Measurements from ENCODE around the gene CKB.
"Not testable (repeated sequence)": the region's sequence is repeated elsewhere in the genome, so short reads cannot be mapped to it uniquely, and the experiment has no call there.

CKB gene

DNA sequence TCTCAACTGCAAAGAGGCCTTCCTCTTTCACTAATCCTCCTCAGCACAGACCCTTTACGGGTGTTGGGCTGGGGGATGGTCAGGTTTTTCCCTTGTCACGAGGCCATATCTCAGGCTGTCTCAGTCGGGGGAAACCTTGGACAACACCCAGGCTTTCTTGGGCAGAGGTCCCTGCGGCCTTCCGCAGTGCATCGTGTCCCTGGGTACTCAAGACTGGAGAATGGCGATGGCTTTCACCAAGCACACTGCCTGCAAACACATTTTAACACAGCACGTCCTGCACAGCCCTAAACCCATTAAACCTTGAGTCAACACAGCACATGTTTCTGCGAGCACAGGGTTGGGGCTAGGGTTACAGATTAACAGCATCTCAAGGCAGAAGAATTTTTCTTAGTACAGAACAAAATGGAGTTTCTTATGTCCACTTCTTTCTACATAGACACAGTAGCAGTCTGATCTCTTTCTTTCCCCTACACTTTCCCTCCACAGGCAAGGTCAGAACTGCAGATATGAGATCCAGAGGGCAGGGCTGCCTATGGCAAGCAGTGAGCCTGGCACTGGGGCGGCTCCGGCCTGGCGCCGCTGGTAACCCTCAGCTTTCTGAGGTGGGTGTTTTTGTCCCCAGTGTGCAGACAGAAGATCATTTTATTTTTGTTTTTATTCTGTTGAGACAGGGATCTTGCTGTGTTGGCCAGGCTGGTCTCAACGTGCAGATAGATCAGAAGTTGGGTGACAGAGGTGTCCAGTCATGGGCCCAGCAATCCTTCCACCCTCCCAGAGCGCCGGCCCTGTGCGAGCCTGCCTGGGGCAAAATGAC is 3.0 kb upstream of the CKB start:
- not testable (repeated sequence) for DNase-seq

DNA sequence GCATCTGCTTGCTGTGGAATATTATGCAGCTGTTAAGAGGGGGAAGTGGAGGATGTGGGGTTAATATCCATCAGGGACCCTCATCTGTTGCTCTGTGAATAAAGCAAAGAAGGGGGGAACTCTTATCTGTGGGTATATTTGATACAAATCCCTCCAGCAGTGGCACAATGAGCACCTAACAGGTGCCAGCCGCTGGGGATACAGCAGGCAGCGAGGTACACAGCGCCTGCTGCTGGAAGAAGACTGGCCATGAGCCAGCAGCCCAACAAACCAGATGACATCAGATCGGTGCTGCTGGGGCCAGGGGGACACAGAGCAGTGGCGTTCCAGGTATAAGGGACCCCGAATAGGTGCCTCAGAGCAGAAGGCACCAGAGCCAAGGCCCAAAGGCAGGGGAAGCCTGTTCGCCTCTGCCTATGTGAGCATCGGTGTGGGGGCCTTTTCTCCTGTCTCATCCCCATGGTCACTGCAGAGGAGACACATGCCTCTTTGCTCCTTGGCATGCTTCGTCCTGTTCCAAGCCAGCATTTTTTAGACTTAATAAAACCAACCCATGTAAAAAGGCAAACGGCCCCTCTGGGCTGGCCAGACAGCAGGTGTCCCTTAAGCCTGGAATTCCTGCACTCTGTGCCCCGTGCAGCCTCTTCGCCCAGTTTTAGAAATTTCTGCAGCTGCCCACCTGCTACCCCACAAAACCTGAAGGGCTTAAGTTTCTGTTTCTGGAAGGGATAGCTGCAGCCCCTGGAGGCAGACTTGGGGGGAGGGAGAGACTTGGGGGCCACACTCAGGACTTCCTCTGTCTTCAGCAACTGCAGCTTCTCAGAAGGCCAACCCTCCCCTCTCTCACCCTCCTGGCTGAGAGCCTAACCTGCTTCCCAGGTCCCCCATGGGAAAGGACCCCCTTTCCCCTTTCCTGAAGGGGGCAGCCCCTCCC is 1.6 kb upstream of the CKB start:
- DNase-seq, result no peak

DNA sequence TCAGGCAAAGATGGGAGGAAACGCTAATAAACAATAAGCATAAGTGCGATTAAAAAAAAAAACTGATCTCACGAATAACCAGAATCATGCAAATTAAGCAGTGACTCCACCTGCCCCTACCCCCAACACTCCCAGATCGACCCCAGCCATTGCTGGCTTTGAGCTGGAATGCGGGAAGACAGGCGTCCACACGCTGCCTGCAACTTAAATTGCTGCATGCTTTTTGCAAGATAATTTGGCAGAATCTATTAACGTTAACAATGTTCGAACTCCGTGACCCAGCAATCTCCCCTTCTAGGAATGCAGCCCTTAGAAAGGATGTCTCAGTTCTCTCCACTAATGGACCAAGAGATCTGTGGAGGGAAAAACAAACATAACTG is 935 bp upstream of the CKB start:
- DNase-seq, result no peak

DNA sequence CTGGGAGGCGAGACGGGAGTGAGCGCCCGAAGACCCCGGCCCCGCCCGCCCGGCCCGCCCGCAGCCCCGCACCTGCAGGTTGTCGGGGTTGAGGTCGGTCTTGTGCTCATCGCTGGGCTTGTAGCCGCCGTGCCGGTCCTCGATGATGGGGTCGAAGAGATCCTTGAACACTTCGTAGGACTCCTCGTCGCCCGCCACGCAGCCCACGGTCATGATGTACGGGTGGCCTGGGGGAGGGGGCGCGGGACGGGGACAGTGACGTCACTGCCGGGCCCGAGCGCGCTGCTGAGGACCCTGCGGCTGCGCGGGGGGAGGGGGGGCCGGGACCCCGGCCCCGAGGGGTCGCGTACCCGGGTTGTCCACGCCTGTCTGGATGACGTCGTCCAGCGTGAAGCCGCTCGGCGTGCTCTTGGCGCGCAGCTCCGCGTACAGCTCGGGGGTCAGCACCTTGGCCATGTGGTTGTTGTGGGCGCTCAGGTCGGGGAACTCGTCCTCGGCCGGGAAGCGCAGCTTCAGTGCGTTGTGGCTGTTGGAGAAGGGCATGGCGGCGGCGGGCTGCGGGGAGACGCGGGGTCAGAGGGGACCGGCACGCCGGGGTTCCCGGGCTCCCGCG is 573 bp downstream of the CKB start:
- peak; percentile 36 to 68 for DNase-seq

DNA sequence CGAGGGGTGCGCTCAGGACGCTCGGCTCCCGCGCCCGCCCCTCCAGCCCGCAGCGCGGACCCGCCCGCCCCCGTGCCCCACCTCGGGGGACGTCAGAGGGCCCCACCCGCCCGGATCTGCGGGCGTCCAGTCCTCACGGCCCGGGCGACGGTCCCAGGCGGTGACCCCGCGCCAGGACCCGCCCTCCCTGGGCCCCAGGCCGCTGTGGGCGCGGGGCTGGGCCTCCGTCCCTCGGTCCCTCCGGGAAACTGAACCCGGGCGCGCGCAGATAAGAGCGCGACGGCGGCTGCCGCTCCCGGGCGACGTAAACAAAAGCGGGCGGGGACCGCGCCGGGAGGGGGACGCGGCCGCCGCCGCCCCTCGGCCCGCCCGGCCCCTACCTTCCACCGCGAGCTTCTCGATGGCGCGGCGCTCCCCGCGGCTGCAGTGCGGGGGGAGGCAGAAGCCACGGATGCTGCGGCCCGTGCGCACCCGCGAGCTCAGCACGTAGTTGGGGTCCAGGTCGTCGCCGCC is 1.1 kb downstream of the CKB start:
- peak in 1 of 2 experiments; percentile 55 for DNase-seq

DNA sequence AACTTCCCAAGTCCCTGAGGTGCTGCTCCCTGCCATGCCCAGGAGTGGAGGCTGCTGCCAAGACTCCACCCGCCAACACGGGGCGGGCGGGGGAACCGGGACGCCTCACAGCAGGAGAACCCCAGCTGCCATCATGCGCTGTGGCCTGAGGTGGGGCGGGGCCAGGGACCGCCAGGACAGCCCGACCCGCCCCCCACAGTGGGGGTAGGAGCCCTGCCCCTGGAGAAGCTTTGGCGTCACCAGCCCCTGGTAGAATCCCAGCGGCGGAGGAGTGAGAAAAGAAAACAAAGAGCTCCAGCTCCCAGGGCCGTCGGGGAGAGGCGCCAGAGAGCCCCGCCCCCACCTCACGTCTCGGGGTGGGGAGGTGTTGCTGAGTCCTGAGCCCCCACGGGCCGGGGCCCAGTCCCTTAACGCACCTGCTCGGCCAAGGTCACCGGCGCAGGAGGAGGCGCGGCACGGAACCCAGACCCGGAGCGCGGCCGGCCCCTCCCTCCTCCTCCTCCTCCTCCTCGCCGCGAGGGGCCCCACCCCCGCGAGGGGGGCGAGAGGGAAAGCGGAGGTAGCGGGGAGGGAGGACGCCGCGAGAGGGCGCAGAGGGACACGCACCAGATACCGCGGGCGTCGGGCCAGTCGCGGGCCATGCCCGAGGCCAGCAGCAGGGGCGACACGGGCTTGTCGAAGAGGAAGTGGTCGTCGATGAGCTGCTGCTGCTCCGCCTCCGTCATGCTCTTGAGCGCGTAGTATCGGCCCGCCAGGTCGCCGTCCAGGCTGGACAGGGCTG is 1.8 kb downstream of the CKB start:
- DNase-seq, result peak; percentile 60 to 90

DNA sequence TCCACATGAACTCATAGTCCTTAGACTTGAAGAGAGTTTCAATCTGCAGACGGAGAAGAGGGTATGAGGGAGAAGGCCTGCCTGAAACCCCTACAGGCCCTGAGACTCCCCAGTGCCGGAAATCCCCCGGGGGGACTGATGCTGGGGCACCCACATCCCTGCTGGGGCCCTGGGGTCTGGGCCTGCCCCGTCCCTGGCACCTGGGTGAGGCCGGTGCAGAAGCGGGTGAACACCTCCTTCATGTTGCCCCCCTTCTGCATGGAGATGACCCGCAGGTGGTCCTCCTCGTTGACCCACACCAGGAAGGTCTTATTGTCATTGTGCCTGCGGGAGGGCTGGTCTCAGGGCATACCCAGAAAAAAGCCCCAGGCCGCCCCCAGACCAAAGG is 2.4 kb downstream of the CKB start:
- DNase-seq, result no peak

DNA sequence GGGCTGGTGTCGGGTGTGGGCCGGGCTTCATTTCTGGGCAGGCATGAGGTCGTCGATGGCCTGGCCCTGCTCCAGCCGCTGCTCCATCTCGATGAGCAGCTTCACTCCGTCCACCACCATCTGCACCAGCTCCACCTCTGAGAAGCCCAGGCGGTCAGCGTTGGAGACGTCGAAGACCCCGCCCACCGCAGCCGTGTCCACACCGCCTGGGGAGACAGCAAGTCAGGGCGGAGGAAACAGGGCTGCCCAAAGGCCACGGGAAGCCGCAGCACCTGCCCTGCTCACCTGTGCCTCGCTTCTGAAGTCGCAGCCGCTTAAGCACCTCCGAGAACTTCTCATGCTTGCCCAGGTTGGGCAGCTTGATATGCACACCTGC is 2.8 kb downstream of the CKB start:
- DNase-seq, result peak; percentile 23 to 76

DNA sequence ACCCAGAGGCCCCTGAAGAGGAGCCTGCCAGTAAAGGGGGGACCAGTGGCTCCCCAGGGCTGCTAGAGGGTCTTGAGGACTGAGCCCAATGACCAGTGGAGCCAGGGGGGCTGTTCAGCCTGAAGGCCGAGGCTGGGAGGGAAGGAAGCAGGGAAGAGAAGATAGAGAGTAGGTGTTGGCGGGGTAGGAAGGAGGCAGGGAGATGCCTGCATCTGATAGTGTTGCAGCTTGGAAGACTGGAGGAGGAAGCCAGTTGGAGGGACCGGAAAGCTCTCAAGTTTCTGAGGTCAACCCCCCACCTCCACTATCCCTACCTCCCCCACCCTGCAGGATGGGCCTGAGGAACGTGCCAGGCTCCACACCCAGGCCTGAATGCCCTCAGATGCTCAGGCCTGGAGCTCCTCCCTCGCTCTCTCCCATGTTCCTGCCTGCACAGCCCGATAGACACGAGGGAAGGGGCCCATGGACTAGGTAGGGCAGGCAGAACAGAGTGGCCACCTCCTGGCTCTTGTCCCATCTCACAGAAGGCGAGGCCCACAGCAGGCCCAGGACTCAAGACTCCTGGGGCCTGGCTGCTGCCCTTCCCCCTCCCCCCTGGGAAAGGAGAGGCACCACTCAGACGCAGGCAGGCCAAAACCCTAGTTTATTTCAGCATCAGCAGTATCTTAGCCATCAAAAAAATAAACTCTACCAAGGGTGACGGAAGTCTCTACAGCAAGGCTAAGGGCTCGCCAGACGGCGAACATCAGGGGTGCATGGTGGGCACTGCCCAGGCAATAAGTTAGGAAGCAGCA is 3.4 kb downstream of the CKB start:
- peak in 1 of 2 experiments; percentile 69 for DNase-seq

DNA sequence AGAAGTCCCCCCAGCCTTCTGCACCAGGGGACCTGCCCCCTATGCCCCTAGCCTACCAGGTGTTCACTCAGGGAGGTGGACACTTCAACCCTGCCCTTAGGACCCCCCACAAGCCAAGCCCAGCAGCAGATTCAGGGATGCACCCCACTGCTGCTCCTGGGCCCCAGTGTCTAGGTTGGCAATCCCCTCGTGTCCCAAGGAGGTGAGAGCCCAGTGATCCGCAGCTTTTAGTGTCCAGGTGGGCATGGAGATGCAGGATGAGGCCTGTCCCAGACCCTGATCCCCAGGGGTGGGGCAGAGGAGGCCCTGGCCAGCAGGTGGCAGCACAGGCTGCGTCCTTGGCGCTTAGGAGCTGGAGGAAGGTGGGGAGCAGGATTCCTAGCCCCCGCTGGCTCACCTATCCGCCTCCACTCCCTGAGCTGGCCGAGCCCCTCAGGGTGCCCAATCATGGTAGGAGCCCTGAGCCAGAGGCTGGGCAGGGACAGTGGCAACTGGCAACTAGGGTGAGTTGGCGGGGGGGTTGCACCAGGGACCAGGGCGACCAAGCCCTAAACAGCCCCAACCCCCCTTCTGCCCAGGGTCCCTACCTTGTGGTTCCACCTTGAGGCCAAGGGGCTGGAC is 4.1 kb downstream of the CKB start:
- DNase-seq, result peak; percentile 21 to 77

DNA sequence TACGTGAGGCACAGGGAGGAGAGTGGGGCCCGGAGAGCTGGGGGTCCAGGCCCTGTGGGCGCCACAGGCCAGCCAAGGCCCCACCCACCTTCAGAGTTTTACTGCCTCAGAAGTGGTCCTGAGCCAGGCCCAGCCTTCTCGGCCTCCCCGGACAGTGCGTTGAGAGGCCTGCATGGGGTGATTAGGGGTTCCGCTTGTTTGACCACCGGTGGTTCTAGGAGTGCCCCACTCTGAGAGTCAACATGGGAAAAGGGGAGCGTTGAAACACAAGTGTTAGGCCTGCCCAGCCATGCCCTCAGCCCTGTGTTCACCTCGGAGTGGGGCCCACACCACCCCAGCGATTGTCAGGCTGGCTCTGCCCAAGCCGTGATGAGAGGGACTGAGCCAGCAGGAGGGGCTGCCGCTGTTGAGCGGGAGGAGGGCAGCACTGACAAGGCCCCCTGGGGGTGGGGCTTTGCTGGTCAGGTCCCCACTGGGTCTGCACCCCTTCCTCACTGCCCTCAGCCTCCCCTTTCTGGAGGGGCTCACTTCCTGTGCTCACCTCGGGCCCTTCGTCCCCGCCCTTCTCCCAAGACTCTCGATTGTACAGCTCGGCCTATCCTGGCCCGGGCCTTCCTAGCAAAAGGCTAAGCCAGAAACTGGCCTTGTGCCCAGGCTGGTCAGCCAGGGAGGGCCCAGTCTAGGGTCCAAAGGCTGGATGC is 4.8 kb downstream of the CKB start:
- peak in 1 of 2 experiments; percentile 56 for DNase-seq

DNA sequence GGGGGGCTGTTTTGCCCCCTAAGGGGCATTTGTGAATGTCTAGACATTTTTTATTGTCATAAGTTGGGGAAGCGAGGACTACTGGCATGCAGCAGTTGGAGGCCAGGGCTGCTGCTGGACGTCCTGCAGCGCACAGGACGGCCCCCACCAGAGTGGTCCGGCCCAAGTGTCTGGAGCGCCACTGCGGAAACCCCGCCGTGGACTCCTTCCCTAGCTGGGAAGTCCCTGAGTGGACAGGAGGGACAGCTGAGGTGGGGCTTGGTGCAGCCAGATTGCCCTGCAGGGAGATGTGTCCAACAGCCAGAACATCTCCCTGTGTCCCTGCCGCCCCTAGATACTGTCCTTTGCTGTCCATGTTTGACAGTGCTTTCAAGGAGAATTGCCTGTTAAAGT is 5.5 kb downstream of the CKB start:
- DNase-seq, result no peak

DNA sequence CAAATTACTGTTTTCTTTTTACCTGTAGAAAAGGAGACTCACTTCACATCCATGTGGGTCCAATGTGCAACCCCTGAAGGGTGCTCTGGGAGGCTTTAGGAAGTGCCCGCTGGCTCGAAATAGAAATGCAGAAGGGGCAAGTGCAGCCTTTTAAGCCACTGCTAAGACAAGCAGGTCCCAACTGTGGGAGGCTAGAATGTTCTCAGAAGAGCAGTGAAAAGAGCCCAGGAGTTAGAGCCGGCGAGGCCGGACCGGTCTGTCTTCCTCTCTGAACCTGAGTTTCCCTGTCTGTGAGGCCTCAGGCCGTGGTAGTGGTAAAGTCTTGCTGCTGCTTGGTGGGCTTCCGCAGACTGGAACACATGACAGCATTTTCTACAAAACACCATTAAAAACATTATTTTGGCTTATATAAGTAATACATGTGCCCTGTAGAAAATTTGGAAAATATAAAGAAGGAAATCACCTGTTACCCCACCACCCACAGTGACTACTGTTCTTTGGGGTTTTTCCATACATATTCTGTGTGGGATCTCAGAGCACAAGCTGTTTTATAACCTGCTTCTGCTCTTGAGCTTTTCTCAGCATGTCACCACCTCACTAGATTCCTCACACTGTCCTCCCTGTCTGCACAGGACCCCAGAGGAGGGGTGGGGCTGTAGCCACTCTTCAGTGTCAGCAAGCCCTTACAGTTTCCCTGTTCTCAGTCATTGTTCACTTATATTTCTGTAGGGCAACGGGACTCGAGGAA is 6.0 kb downstream of the CKB start:
- no peak for DNase-seq

DNA sequence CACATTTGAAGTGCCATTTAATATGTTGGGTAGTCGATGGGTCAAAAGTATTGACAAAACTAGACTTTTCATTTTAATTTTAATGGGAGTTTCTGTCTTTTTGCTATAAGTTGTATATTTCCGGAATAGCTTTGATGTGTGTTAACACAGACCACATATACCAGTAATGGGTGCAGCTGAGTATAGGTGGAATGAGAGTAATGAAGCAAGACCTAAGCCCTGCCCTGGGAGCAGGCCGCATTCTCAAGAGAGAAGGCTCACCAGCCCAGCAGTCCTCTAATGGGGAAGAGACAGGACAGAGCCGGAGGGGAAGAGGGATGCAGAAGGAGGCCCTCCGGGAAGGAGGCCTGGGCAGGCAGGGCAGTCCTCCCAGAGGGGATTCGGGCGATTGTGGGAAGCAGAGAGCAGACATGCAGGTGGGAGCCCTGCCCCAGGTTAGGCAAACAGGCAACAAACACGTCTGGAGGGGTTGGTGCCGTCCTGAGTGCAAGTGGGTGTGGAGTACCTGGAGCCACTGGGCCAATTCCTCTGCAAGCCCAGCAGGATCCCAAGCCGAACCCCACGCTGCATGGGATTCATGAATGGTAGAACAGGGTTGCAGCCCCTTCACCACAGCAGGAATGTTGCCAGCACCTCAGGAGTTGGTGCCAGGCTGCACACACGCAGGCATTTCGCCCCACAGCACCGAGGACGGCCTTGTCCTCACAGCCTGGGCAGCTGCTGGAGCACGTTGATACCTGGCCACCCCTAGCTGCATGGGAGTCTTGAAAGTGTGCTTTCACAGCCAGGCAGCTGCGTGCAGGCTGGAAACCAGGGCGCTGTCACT is 7.8 kb downstream of the CKB start:
- DNase-seq, result no peak

DNA sequence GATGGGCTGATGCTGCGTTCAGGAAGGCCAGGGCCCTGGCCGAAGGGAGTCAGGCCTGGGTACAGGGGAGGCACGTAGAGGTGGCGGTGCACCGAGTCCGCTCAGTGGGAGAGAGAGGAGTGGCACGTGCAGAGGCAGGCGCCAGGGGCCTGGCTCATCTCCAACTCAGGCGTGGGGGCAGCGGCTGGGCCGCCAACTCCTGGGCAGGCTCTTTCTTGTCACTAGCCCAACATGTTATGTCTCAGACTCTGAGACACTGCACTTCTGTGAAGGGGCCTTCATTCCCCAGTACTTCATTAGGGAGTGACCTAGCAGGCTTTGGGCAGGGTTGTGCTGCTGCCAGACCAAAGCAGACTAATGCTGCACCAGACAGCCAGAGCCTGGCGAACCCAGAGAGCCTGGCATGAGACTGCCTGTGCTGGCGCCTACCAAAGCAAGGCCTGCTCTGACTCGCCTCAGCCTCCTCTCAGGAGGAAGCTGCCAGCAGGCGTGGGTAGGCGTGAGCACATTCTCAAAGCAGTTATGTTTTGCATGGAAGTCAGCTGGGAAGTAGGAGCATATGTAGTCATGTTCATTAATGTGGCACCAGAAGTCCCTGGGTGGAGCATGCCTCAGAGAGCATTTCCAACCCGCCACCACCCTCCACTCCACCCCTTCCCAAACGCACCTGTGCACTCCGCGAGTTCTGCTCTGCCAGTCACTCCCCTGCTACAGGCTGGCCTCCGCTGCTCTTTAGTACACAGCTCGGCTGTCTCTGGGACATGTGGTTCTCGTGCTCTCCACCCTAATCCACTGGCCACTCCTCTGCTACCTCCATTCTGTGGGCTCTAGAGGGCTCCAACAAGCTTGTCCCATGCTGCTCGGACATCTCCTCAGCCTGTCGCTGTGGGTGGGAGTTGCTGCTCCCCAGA is 9.7 kb downstream of the CKB start:
- DNase-seq, result peak; percentile 89 to 97

DNA sequence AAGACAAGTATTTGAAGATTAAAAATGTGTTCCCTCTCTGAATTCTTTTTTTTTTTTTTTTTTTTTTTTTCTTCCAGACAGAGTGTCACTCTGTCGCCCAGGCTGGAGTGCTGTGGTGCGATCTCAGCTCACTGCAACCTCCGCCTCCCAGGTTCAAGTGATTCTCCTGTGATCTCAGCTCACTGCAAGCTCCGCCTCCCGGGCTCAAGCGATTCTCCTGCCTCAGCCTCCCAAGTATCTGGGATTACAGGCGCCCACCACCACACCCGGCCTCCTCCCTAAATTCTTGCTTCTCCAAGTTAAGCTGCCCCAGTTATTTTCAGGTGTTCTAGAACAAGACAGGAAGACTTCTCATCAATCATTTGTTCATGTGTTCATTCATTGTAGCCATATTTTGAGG is 10.4 kb downstream of the CKB start:
- DNase-seq, result not testable (repeated sequence)

Data from NCI-H446 (cell line).